ENCODE measurements around the gene EPS8L3.
A peak's percentile ranks its signal among the peaks of the same experiment; 100 is the strongest.
"Not testable (repeated sequence)": the region's sequence is repeated elsewhere in the genome, so short reads cannot be mapped to it uniquely, and the experiment has no call there.

EPS8L3 gene, protein sequence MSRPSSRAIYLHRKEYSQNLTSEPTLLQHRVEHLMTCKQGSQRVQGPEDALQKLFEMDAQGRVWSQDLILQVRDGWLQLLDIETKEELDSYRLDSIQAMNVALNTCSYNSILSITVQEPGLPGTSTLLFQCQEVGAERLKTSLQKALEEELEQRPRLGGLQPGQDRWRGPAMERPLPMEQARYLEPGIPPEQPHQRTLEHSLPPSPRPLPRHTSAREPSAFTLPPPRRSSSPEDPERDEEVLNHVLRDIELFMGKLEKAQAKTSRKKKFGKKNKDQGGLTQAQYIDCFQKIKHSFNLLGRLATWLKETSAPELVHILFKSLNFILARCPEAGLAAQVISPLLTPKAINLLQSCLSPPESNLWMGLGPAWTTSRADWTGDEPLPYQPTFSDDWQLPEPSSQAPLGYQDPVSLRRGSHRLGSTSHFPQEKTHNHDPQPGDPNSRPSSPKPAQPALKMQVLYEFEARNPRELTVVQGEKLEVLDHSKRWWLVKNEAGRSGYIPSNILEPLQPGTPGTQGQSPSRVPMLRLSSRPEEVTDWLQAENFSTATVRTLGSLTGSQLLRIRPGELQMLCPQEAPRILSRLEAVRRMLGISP

DNA sequence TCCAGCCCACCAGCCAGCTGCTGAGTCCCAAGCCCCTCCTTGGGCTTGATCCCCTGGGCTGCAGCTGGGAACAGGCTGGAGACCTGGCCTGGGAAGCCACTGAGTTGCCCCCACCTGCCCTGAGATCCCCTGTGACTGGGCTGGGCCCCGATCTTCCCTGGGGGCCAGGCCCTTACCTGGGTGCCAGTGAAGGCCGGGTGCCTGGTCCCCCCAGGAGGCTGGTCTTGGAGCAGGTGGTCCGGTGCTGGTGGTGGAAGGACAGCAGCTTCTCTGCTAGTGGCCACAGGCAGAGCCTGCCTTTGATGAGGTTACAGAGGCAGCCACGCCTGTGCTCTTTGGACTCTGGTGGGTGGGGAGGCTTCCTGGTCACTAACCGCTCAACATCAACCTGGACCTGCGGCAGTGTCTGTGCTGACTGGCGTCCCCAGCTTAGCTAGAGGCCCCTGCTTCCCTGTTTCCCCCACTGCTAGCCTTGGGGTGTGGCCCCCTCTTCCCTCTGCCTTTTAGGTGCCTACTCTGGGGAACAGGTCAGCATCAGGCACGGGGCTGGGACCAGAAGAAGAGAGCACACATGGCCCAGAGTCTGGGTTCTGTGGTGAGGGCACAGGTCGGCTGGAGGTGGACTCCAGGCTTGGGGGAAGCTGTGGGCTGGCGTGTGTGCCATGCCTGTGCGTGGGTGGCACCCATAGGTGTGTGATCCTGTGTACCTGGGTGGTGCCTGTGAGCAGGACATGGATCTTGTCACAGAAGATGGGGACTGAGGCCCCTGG lies at the start of gene EPS8L3:
TSS of gene EPS8L3 (minus strand) at position 278 of the 770 bp plus-strand sequence. CDS start 2,174 bp downstream, outside the sequence.
- no peak for DNase-seq

DNA sequence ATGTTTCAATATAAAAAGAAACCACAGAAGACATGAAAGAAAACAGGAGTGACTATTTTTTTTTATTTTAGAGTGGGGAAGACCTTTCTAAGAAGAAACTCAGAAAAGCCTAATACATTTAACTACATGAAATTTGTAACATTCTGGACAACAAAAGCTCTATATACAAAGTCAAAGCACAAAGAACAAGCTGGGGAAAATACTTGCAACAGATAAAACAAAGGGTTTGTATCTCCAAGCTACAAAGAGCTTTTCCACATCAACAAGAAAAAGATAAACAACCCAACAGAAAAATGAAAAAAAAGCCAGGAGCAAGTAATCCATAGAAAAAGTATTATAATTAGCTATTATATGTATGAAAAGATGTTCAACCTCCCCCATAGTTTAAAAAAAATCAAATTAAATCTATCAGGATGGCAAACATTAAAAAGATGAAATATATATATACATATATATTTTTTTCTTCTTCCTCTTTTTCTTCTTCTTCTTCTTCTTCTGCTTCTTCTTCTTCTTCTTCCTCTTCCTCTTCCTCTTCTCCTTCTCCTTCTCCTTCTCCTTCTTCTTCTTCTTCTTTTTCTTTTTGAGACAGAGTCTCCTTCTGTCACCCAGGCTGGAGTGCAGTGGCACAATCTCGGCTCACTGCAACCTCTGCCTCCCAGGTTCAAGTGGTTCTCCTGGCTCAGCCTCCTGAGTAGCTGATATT lies 49.1 kb upstream of the EPS8L3 start:
- DNase-seq, result no peak

DNA sequence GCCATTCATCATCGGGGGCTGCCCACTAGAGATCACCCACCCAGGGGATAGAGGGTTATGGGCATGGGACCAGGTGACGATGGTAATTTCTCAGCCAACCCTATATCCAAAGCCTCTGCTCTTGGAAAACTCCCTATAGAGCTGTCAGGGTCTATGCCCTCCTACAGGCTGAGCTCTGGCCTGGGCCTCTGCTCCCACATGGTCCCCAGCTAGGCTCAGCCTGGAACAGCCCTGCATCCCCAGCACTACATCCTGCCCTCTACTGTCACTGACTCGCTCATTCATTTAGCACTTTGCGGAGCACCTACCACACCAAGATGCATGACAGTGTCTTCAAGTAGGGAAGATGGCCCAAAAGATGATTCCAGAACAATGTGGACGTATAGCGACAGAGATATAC lies 45.0 kb upstream of the EPS8L3 start:
- no peak for DNase-seq

DNA sequence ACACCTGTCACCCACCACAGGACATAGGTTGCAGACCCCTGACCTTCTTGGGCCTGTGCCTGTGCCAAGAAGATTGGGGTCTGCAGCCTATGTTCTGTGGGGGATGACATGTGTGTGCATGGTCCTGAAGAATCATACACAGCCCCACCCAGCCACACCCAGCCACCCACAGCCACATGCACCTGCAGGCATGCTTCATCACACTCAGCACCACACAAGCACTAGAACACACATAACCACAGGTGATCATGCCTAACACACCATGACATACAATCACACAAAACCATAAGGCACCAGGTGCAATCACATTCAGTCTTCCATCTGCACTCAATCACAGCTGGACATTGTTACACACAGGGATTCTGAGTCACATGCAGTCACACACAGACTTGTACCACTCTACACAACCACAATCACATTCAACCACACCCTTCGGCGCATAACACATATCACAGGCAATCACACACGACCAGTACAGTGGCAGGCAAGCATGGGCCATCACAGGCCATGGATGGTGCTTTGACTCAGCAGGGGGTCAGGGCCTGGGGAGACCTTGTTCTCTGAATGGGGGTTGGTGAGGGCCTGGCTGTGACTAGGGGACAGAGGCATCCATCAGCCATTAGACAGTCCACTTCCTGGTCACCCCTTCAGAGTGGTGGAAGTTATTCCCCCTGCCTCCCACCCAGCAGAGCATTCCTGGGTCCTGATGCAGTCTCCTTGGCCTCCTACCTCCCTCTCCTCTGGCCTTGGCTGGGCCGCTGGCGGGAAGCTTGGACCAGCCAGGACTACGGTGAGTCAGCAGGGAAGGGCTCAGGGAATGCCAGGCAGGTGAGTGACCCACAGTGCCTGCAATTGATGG lies 44.3 kb upstream of the EPS8L3 start:
- DNase-seq, result peak; percentile 73

DNA sequence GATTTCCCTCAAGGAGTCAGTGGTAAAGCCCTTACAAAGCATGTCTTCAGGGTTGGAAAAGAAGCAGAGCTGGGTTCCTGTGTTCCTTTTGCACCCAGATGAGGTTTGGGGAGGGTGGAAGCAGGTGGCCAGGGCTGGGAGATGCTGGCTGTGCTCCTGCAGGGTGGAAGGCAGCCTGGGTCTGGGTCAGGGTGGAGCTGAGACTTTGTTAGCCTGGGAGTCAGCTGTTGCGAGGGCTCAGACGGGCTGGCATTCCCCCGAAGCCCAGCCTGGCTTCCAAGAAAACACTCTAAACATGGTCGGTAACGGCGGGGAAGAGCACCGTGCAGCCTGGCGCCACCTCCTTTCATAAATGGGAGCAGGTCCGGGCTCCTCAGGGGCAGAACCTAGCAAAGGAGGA lies 43.7 kb upstream of the EPS8L3 start:
- no peak for DNase-seq

DNA sequence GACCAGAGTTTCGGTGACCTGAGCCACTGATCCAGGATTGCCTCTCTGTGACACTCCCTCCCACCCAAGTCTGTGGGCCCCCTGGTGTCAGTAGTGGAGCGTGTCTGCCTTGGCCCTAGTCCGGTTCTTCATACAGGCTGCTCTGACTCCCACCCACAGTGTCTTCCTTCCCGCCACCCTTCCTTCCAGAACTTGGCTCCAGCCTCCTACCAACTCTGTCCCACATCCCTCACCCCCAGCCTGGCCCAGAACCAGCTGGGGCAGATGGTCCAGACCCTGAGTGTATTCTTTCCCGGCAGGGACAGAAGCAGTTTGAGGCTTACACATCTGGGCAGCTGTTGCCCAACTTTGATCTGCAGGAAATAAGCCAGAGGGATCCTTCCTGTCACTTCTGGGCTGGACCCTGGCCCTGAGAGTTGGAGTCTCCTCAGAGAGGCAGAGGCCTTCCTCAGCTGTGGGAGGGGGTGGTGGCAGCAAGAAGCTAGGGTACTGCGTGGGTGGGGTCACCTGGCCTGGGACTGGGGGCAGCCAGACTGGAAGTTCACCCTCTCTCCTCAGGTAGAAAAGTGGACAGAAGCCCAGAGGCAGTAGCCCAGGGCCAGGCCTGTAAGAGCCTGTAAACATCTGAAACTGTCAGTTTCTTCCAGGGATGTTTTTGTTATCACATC lies 43.1 kb upstream of the EPS8L3 start:
- DNase-seq, result no peak

DNA sequence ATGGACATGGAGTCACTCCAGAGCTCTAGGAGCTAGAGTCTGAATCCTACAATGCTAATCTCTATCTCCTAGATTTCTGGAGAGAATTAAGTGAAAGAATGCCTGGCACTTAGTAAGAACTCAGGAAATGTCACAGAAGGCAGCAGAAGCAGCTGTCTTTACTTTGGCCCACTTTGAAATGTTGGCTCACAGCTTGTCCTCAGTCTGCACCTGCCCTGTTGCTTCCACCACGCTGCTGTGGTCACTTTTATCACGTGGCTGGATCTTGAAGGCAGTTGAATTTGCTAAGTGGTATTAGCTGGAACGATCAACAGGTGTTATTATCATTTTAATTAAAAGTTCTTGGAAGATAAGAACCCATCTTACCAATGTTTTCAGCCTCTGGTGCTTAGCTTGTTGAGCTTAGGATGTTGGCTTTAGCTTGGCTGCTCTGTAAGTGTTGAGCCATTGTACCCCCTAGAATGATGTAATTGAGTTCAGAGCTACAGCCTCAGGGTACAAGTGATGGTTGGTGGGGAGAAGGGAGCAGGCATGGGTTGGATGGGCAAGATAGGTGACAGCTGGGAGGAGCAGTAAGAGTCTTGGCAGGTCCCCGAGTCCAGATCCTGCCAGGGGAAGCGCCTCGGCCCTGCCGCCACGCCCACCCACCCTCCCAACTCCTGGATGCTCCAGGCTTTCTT lies 41.9 kb upstream of the EPS8L3 start:
- no peak for DNase-seq

DNA sequence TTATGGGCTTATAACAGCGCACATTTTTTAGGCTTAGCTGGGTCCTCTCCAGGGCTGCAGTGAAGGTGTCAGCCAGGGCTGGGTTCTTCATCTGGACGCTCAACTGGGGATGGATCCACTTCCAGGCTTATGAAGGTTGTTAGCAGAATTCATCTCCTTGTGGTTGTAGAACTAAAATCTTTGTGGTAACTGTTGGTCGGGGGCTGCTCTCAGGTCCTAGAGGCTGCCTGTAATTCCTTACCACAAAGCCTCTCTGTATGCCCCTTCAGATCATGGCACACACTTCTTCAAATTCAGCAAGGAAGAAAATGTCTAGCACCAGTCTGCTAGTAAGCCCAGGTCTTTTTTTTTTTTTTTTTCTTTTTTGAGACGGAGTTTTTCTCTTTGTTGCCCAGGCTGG lies 40.9 kb upstream of the EPS8L3 start:
- no peak for DNase-seq

DNA sequence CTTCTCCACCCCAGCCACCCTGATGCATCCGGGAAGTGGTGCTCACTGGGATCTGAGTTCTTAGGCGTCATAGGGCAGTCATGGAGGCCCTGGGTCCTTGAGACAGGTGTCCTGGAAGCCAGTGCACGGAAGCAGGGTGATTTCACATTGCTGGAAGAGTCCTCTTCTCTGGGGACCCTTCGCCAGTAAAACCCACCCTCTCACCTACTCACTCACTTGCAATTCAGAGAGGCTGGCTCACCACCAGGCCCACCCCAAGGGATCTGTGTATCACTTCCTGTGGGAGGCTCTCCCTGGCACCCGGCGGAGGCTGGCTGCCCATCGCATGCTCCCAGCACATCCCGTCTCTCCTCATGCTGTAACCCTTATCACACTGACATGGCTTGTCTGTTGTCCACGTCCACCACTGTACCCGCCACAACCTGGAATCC lies 40.2 kb upstream of the EPS8L3 start:
- DNase-seq, result no peak

DNA sequence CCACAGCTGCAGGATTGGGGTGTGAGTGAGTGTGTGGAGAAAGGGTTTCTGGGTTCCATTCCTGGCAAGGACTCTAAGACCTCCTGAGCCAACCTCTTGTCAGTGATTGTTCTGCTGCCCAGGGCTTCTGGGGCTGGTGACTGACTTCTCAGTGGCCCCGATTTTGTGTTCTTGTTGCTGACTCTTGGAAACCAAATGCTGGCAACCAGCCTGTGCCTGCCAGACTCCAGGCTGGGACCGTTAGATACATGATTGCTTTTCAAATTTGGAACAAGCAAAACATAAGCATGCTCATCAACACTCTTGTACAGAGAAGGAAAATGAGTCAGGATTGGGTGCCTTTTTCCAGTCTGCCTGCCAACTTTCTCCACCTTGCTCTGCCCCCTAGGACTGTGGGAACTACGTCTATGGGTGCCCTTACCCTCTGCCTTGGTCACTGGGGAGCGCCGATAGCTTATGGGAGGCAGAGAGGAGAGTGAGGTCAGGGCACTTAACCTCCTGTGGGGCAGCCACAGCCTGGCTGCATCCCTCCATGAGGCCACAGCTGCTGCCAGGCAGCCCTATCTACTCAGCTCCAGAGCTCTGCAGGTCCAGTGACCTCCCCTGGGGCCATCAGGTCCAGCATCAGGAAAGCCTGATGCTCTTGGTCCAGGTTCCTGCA lies 39.3 kb upstream of the EPS8L3 start:
- DNase-seq, result no peak

DNA sequence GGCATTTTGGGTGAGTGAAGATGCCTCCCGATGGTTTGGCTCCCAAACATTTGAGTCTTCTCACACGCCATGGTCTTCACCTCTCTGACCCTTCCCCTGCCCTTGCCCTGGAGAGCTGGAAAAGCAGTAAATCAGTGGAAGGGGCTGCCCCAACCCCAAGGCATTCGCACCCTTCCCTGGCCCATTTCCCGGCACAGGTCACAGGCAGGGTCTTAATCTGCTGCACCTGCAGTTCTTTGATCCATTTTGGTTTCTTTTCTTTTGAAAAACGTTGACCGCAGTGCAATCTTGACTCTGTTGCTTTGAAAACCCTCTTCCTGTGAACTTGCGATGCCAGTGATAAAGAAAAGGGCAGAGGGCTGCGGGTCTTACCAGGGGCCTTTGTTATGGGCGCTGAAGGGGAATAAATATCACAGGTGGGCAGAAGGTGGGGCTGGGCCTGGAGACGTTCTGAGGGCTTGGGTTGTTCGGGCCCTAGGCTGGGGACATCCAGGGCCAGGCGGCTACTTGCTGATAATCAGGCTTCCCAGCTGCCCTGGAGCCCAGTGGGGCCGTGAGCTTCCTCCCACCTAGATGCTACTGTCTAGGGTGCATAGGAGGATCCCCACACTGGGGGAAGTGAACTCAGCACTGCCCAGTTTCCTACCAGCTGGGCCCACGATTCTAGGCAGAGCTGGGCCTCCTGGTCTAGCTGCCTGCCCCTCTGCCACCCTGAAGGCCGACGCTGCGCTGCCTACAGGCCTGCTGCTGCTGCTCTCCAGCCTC lies 38.6 kb upstream of the EPS8L3 start:
- no peak for DNase-seq

DNA sequence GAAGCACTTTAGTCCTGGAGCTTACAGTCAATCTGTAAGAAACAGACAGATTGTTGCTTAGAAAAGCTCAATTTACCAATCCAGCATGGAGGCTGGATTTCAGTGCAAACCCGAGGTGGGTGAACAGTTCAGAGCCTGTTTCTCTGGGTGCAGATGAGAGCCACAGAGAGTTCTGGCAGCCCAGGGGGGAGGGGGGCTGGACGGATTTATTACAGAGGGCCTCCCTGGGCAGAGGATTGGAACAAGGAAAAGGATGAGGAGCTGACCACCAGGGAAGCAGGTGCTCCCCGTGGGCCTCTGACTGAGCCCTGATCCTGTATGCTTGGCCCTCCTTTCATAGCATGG lies 38.0 kb upstream of the EPS8L3 start:
- no peak for DNase-seq

DNA sequence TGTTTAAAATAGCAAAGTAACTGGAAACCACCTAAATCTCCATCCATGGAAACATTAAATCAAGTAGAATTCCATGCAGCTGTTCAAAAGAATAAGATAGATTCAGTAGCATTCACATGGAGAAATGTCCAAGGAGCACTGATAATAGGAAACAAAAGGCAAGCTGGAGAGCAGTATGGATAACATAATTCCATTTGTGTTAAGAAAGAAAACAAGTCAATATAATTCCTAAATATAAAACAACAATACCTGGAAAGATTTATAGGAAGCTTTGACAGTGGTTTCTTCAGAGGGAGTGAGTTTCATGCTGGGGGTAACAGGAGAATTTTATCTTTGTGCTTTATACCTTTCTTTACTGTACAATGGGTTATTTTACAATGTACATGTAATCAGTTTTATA lies 36.6 kb upstream of the EPS8L3 start:
- DNase-seq, result no peak

DNA sequence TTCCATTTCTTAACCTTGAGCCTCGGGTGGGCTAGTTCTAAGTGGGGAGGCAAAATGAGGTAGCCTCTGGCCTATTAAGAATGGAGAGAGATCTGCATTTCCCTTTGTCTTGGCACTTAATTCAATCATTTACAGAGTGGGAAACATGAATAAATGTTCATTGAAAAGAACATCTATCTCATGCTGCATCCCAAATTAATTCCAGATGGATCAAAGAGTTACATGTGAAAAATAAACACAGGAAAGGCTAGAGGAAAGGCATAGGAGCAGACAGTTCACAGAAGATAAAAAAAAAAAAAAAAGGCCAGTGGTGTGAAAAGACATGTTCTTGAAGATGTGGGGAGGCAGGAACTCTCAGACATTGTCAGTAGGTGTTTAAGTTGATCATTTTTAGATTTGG lies 35.7 kb upstream of the EPS8L3 start:
- no peak for DNase-seq

DNA sequence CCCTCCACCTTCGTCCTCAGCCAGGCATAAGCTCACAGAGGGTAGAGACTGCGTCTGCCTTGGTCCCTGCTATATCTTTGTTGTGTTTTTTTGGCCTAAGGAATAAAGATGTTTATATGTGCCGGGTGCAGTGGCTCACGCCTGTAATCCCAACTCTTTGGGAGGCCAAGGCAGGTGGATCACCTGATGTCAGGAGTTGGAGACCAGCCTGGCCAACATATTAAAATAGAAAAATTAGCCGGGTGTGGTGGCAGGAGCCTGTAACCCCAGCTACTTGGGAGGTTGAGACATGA lies 33.5 kb upstream of the EPS8L3 start:
- DNase-seq, result not testable (repeated sequence)

DNA sequence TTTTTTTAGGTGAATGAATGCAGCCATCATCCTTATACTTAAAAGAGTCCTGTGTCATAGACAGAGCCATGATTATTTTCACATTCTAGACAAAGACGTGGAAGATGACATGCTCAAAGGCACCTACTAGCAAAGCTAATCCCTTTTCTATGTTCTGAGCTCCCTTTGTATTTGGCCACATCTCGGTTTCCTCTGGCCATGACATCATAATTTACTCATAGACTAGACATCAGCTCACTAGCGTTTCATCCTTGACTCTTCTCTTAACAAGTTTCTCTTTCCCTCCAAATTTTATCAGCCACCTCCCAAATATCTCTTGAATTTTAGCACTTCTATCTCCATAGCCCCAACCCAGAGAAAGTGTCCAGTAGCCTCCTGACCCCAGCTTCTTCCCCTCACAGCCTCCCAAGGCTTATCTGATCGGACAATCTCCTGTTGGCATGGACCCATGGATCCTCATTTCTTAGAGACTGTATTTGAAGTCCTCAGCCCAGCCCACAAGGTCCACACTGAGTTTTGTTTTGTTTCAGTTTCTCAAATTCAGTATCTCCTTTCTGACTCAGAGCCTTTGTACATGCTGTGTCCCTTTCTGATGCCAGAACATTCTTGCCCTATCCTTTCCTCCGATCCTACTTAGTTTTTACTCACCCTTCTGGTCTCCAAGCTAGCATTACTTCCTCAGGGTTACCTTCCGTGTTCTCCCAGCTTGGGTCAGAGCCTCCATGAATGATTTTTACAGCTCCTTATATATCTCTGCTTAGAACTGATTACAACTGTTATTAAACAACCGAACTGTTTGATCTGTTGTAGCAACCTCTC lies 33.0 kb upstream of the EPS8L3 start:
- no peak for DNase-seq

DNA sequence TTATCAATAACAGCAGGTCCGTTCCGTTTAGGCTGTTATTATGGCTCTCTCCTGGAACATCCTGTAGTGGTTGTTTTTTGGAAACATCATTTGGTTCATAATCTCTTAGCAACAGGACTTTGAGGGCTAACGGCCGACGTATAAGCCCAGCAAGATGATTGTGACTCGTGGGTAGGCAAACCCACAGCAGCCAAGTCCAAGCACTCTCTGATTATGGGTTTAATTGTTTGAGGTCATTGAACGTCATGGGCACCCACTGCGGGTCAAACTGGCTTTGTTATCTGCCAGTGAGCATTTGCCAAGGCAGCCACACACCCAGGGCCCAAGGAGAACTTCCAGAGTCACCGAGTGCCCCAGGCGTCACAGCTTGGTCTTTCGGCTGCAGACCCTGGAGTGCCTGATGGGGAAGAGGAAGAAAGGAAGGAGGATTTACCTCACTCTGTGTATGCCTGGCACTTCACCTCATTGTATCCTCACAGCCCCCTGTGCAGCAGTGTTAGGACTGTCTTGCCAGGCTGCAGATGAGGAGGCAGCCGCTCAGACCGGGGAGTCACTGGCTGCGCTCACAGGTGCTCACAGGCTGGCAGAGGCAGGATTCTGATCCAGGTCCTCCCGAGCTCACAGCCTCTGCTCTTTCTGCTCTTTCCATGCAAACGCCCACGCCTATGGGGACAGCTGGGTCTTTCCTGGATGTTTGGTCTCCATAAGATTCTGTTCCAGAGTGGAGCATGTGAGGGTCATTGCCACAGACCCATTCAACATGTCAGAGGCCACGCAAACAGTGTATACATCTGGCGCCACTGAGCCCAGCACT lies 30.8 kb upstream of the EPS8L3 start:
- no peak for DNase-seq
